OCI-LY7 (cell line): ENCODE results near the gene PCDHB14. TPM values are rescaled to one million over a fixed set of nuclear protein-coding genes. Genes with fewer than 3 reads are reported as not detected.
"Not testable (repeated sequence)": the region's sequence is repeated elsewhere in the genome, so short reads cannot be mapped to it uniquely, and the experiment has no call there.

Source experiments
- BruUV-seq: library from RNA; stranded (reverse); fragments of 400-500 nt; replicated peaks from 2 replicates; lab custom pipeline; 2021; lab: Mats Ljungman, UMichigan
- CTCF ChIA-PET: fragments of 300-600 bp; sonication (Branson Sonifier 250); formaldehyde crosslinking; loops from one replicate; lab custom pipeline; 2022; ENCODE audit warnings: antibody characterized with exemption; ENCODE audit not compliant: unreplicated experiment; lab: Charles Lee
- POLR2A ChIA-PET: fragments of 300-600 bp; sonication (Branson Sonifier 250); formaldehyde crosslinking; loops from one replicate; lab custom pipeline; 2022; ENCODE audit warnings: antibody characterized with exemption; lab: Charles Lee
- DNase-seq: peaks from one replicate; pipeline ENCODE4 v3.0.0-alpha.2; 2015; ENCODE audit warnings: low spot score
- H2AFZ ChIP-seq: fragments of 200-600 bp; sonication (generic), shearing (Covaris generic); 2 replicates; pipeline ENCODE4 v1.6.1; 2014; ENCODE audit warnings: mild to moderate bottlenecking, antibody characterized with exemption, low read length, moderate library complexity
- H3K27ac ChIP-seq: fragments of 200-600 bp; sonication (generic); 2 replicates; pipeline ENCODE4 v1.5.1; 2014; ENCODE audit warnings: mixed run types, low read depth, mild to moderate bottlenecking, moderate library complexity, low read length, inconsistent platforms; ENCODE audit not compliant: poor library complexity, severe bottlenecking
- H3K36me3 ChIP-seq: fragments of 200-600 bp; sonication (generic); 2 replicates; pipeline ENCODE4 v1.6.1; 2014; ENCODE audit warnings: mild to moderate bottlenecking, antibody characterized with exemption, low read length, moderate library complexity, mixed read lengths; ENCODE audit not compliant: insufficient read depth
- H3K4me1 ChIP-seq: fragments of 200-600 bp; sonication (generic); 2 replicates; pipeline ENCODE4 v1.5.1; 2014; ENCODE audit warnings: mild to moderate bottlenecking, low read length; ENCODE audit not compliant: insufficient read depth, poor library complexity, severe bottlenecking
- H3K4me2 ChIP-seq: fragments of 200-600 bp; sonication (generic); 2 replicates; pipeline ENCODE4 v1.6.1; 2014; ENCODE audit warnings: mild to moderate bottlenecking, low read length
- H3K4me3 ChIP-seq: fragments of 200-600 bp; sonication (generic); 2 replicates; pipeline ENCODE4 v1.5.1; 2014; ENCODE audit warnings: mild to moderate bottlenecking, low read depth, low read length; ENCODE audit not compliant: poor library complexity, severe bottlenecking
- H3K79me2 ChIP-seq: fragments of 200-600 bp; sonication (generic); 2 replicates; pipeline ENCODE4 v1.6.1; 2016; ENCODE audit warnings: low read depth, mild to moderate bottlenecking, low read length, moderate library complexity, mixed read lengths; ENCODE audit not compliant: insufficient read depth
- H3K9me2 ChIP-seq: fragments of 200-600 bp; sonication (generic); 2 replicates; pipeline ENCODE4 v1.6.1; 2016; ENCODE audit warnings: mild to moderate bottlenecking, low read length, mixed read lengths; ENCODE audit not compliant: insufficient read depth
- H3K9me3 ChIP-seq: fragments of 200-600 bp; sonication (generic); 2 replicates; pipeline ENCODE4 v1.6.1; 2014; ENCODE audit warnings: mild to moderate bottlenecking, mixed run types, low read length, mixed read lengths
- H4K20me1 ChIP-seq: fragments of 200-600 bp; sonication (generic); 2 replicates; pipeline ENCODE4 v1.6.1; 2014; ENCODE audit warnings: mild to moderate bottlenecking, antibody characterized with exemption, low read length, moderate library complexity, mixed read lengths; ENCODE audit not compliant: insufficient read depth
- CTCF ChIP-seq: fragments of 200-600 bp; sonication (generic); conservative IDR thresholded peaks from 2 replicates; pipeline ENCODE4 v1.5.1; 2014; ENCODE audit warnings: mild to moderate bottlenecking, antibody characterized with exemption, low read length, moderate library complexity, mixed read lengths
- EZH2phosphoT487 ChIP-seq: fragments of 200-600 bp; sonication (generic); IDR thresholded peaks from 2 replicates; pipeline ENCODE4 v1.6.1; 2018; ENCODE audit warnings: low read depth, borderline replicate concordance, mild to moderate bottlenecking, mixed run types, antibody characterized with exemption, low read length, moderate library complexity, mixed read lengths
- intact Hi-C: fragments of 100-400 bp; cut with micrococcal nuclease; formaldehyde crosslinking; loops from one replicate; pipeline ENCODE4 v1.10.0; 2022; ENCODE audit not compliant: unreplicated experiment
- total RNA-seq, 2 experiments: library from RNA; depleted of rRNA in 1 of 2; stranded (reverse); fragments of >200 nt in 1 of 2; shearing (Covaris generic) in 1 of 2; gene quantifications; 2 replicates each; pipeline ENCODE4 v1.2.3, GENCODE V29; 2014 to 2022

The PCDHB14 gene
- total RNA-seq, 2 experiments from 2014 or later, result 0.22 TPM; not detected in 1

DNA sequence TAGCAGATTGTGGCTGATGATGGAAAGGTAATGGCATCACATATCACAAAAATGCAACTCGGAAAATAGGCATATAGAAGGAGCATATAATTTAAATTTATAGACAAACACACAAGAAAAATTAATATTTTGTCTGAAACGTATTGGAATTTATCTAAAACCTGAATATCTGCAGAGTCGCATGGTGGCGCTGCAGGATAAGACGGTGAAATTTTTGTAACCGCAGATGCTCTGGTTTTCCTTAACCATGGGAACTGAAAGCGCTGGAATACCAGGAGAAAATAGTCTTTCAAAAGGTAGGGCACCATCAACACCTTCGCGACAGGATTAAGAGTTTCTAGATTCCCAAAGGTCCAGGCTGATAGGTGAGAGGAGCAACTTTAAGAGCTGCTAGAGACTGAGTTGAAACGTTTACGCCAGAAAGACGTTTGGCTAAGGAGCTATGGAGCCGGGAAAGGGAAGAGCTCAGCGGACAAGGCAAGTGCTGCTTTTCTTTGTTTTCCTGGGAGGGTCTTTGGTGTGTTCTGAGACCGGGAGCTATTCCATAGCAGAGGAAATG, 11.0 kb downstream of the PCDHB14 start:
- H2AFZ ChIP-seq, result no peak overlapping the region
- H3K9me2 ChIP-seq, result no peaks in the 10 kb centered on the region
- no peaks in the 10 kb centered on the region for H3K79me2 ChIP-seq
- H3K9me3 ChIP-seq, result 0 out of 2 replicates have a peak, but pooled peaks cover 8% of the 10 kb centered on the region
- no peak for TF ChIP-seq EZH2phosphoT487
- TF ChIP-seq CTCF, result no peak
- H3K4me3 ChIP-seq, result no peak overlapping the region
- H3K4me2 ChIP-seq, result no peak overlapping the region
- ChIA-PET POLR2A (no interaction called here), CTCF (no interaction called here)
- no peaks in the 10 kb centered on the region for H3K36me3 ChIP-seq
- no peak overlapping the region for H3K27ac ChIP-seq
- DNase-seq, result no peak
- intact Hi-C loops, result no loop called here
- no peaks in the 10 kb centered on the region for H4K20me1 ChIP-seq
- H3K4me1 ChIP-seq, result no peaks in the 10 kb centered on the region
- BruUV-seq, result no TSS peak

- BruUV-seq, H2AFZ ChIP-seq, H3K27ac ChIP-seq, H3K4me1 ChIP-seq, POLR2A ChIA-PET, H3K9me3 ChIP-seq, H3K79me2 ChIP-seq, DNase-seq, CTCF ChIA-PET, H3K4me2 ChIP-seq, H3K36me3 ChIP-seq, H4K20me1 ChIP-seq, intact Hi-C loops, H3K4me3 ChIP-seq, H3K9me2 ChIP-seq: not testable (repeated sequence)
Observed at GRCh38 chr5:141235922-141236321, 12.8 kb downstream of the PCDHB14 start.

DNA sequence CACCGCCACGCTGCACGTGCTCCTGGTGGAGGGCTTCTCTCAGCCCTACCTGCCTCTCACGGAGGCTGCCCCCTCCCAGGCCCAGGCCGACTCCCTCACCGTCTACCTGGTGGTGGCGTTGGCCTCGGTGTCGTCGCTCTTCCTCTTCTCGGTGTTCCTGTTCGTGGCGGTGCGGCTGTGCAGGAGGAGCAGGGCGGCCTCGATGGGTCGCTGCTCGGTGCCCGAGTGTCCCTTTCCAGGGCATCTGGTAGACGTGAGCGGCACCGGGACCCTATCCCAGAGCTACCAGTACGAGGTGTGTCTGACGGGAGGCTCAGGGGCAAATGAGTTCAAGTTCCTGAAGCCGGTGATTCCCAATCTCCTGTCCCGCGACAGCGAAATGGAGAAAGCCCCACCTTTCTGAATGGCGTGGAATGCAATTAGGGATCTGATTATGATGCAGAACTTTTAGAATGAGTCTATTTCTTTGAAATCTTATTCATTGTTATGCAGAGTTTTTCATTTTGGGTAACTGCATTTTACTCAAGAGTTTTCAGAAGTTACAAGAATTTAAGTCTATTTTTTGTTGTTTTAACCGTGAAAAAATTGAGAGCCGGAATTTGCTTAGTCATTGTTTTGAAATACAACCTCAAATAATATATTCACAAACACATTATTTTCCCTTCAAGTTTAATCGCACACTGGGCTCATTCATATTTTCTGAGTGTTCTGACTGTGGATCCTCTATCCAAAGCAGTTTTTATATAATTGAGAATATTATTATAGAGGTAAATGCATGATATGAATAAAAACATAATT, 13.6 kb downstream of the PCDHB14 start:
- Histone ChIP-seq H3K27ac (no peak overlapping the region), H3K9me3 (no peaks in the 10 kb centered on the region), H4K20me1 (no peaks in the 10 kb centered on the region), H3K36me3 (no peaks in the 10 kb centered on the region), H3K9me2 (no peaks in the 10 kb centered on the region), H3K4me1 (no peaks in the 10 kb centered on the region), H3K4me3 (no peak overlapping the region), H3K79me2 (no peaks in the 10 kb centered on the region), H2AFZ (no peak overlapping the region), H3K4me2 (no peak overlapping the region)
- intact Hi-C loops, result no loop called here
- BruUV-seq, result no TSS peak
- DNase-seq, result no peak
- no peak for TF ChIP-seq CTCF
- no peak for TF ChIP-seq EZH2phosphoT487
- ChIA-PET POLR2A (no interaction called here), CTCF (no interaction called here)
